Muscle layer of duodenum (tissue), 2 donors: ENCODE results near the gene PHF23.

Experiments
- H3K27ac ChIP-seq: one replicate; pipeline ENCODE4 v1.7.0; 2013; ENCODE audit warnings: mild to moderate bottlenecking, low read length
- H3K27me3 ChIP-seq: one replicate; pipeline ENCODE4 v1.7.0; 2013; ENCODE audit warnings: low read depth, mild to moderate bottlenecking, control low read depth, low read length
- H3K36me3 ChIP-seq, 2 donors: one replicate each; pipeline ENCODE4 v1.7.0; 2013; ENCODE audit warnings: low read length in 2 of 2, control low read depth in 1 of 2, mild to moderate bottlenecking in 1 of 2; ENCODE audit not compliant: insufficient read depth in 2 of 2, control insufficient read depth in 1 of 2
- H3K4me1 ChIP-seq, 2 donors: one replicate each; pipeline ENCODE4 v1.7.0; 2013; ENCODE audit warnings: low read length in 2 of 2, mild to moderate bottlenecking in 2 of 2, control low read depth in 1 of 2, moderate library complexity in 1 of 2; ENCODE audit not compliant: insufficient read depth in 2 of 2, control insufficient read depth in 1 of 2
- H3K4me3 ChIP-seq, 2 donors: one replicate each; pipeline ENCODE4 v1.7.0; 2013; ENCODE audit warnings: low read length in 2 of 2, low read depth in 1 of 2, mild to moderate bottlenecking in 1 of 2
- H3K9me3 ChIP-seq, 2 donors: one replicate each; pipeline ENCODE4 v1.7.0; 2013; ENCODE audit warnings: low read length in 2 of 2, control low read depth in 1 of 2, mild to moderate bottlenecking in 1 of 2; ENCODE audit not compliant: control insufficient read depth in 1 of 2
- donor health status: healthy.

PHF23 gene

DNA sequence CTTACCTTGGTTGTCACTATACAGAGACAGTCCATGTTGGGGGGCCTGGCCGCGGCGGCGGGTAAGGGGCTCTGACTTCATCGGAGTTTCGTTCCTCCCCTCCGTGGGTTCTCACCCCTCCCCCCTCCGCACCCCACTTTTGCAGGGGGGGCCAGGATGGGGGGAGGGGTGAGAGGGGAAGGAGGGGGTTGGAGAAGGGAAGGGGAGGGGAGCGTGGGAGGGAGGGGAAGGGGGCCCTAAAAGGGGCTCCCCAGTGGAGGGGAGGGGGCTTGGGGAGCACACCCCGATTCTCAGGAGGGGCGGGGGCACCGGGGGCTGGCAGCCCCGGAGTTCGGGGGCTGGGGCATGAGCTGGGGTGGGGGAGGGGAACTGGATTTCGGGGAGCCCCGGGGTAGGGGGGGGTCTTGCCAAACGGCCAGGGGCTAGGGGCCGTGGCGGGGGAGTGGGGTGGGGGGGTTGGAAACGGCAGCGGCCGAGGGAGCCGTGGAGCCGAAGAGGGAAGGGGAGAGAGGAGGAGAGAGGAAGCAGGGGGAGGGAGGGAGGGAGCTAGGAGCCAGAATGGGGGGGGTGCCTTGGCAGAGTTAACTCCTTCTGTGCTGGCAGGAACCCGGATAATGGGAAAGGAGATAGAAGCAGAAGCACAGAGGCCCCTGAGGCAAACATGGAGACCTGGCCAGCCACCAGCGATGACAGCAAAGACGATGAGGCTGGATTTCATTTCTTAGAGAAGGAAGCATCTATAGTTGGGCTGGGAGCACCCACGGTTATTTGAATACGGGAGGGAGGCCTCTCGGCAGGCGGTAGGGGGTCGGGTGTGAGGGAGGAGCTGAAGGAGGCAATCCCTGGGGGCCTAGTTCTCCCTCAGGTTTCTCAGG, 21.9 kb downstream of the PHF23 start:
- Histone ChIP-seq H3K4me3 (peak overlapping the region; percentile 63 to 70), H3K9me3 (no peaks in the 10 kb centered on the region), H3K27me3 (no peaks in the 10 kb centered on the region), H3K4me1 (peaks cover 29 to 59% of the 10 kb centered on the region in 2 donors), H3K36me3 (peaks cover 0 to under 1% of the 10 kb centered on the region in 2 donors), H3K27ac (peak overlapping the region; percentile 60)

DNA sequence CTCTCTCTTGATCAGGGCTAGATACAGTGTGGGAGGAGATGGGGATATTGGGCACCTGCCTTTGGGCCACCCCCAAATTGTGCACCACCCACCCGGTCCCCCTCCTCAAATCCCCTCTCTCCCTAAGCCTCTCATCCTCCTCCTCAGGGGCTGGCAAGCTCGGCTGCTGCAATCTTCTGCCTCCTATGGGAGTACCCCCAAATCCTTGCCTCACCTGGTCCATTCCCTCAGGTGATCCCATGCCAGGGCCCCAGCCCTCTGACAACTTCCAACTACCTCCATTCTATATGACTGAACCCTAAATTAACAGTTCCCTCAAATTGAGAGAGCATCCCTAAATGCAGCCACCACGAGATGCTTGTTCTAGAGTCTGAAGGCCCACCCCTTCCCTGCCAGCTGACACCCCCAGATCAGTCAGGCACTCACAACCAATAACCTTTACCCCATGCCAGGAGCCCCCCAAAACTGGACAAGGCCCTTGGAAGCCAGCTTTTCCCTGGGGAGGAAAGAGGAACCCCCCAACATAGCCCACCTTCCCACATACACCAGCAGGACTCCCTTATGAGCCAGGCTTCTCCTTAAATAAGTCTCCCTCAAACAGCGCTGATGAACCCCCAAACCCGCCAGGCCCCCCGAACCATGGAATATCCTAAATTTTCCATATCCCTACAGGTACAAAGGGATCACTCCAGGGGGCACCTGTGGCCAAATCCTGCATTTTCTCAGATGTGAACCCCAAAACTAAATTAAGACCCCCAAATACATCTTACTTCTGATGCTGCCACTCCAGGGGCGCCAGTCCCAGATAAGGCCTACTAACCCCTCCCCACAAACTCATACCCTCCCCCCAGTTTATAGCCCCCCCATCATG, 22.8 kb downstream of the PHF23 start:
- Histone ChIP-seq H3K4me3 (peak overlapping the region; percentile 61 to 70), H3K4me1 (peaks cover 28 to 55% of the 10 kb centered on the region in 2 donors), H3K36me3 (no peaks in the 10 kb centered on the region), H3K9me3 (no peaks in the 10 kb centered on the region), H3K27ac (peak overlapping the region; percentile 56), H3K27me3 (no peaks in the 10 kb centered on the region)

DNA sequence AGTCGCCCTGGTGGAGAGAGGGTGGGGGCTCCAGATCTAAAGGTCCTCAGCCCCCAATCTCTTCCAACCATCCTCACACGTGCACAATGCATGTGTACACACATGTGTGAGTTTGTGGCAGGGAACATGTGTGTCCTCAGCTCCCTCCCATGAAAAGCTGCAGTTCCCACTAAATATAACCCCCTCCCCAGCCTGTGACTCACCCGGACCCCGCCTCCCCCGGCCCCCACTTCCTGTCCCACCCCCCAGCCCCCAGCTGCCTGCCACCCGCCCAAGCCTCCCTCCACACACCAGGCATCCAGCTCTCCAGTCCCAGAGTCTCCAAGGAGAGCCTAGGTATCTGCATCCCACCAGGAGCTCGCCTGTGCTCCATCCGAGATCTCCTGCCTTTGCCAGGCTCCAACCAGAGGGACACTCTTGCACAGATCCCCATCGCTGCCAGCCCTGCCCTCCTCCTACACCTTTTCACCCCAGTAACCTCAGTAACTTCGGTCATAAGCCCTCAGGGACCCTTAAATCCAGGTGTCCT, 23.5 kb downstream of the PHF23 start:
- Histone ChIP-seq H3K9me3 (no peaks in the 10 kb centered on the region), H3K27ac (peak overlapping the region; percentile 54), H3K4me3 (peak overlapping the region; percentile 61 to 77), H3K27me3 (no peaks in the 10 kb centered on the region), H3K4me1 (peaks cover 25 to 48% of the 10 kb centered on the region in 2 donors), H3K36me3 (no peaks in the 10 kb centered on the region)

- H3K27me3 ChIP-seq = no peaks in the 10 kb centered on the region
- peaks cover 25 to 48% of the 10 kb centered on the region in 2 donors for H3K4me1 ChIP-seq
- H3K4me3 ChIP-seq = peak overlapping the region; percentile 70 to 77
- no peaks in the 10 kb centered on the region for H3K36me3 ChIP-seq
- H3K27ac ChIP-seq = peak overlapping the region; percentile 56
- H3K9me3 ChIP-seq = no peaks in the 10 kb centered on the region
These were observed 24.1 kb downstream of the PHF23 start for GRCh38 chr17:7215136-7215638.

DNA sequence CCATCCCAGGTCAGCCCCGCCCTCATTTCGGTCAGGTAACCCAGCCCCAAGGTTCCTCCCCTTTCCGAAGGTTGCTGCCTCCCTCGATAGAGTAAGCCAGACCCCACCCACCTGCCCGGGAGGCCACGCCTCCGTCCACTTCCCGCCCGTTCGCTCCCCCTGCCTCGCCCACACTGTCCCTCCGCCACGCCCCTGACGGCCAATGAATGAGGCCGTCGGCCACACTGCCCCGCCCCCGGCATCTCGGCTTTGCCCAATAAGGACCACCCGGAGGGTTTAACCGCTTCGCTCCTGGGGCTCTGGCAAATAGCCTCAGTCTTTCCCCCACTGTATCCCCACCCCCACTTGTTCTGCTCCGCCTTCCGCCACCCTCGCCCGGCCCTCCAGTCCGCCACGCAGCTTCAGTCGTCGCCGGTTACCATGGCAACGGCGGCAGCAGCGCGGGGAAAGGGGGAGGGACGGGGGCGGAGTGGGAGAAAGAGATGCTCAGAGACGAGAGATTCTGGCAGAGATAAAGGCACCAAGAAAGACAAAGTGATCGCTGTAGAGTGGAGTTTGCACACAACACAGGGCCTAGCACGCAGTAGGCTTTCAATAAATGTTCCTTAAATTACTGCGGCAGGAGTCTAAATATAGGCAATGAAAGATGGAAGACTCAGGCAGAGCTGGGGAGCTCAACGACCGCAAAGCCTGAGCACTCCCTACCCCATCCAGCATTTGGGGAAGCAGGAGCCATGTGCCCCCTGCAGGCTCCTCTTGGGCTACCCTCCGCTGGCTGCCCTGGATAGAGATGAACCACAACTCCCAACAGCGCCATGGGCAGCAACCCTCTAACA, 24.7 kb downstream of the PHF23 start:
- peak overlapping the region; percentile 56 for H3K27ac ChIP-seq
- H3K4me3 ChIP-seq = peak overlapping the region; percentile 70 to 77
- no peaks in the 10 kb centered on the region for H3K9me3 ChIP-seq
- no peaks in the 10 kb centered on the region for H3K36me3 ChIP-seq
- no peaks in the 10 kb centered on the region for H3K27me3 ChIP-seq
- peaks cover 24 to 45% of the 10 kb centered on the region in 2 donors for H3K4me1 ChIP-seq

DNA sequence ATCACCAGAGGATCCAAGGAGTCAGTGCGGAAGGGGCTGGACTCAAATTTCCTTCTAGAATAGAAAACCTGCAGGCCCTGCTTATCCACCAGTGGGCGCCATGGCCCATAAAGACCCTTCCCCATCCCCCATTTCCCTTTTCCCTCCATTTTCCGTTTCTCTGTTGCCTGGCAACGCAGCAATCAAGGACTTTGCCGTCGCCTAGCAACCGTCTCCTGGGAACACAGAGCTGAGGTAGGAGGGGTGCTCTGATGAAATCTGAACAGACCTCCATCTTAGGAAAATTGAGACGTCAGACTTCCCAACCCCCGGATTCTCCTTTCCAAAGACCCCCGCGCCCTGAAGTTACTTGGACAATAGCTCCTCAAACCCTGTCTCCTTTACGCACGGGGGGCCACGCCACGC, 25.4 kb downstream of the PHF23 start:
- peaks cover 18 to 38% of the 10 kb centered on the region in 2 donors for H3K4me1 ChIP-seq
- peak overlapping the region; percentile 70 to 77 for H3K4me3 ChIP-seq
- H3K27ac ChIP-seq = peak overlapping the region; percentile 11
- no peaks in the 10 kb centered on the region for H3K27me3 ChIP-seq
- no peaks in the 10 kb centered on the region for H3K36me3 ChIP-seq
- no peaks in the 10 kb centered on the region for H3K9me3 ChIP-seq

GRCh38 chr17:7211491-7212273, 27.6 kb downstream of the PHF23 start:
- Histone ChIP-seq H3K9me3 (no peaks in the 10 kb centered on the region), H3K27me3 (no peaks in the 10 kb centered on the region), H3K4me1 (peaks cover 16 to 20% of the 10 kb centered on the region in 2 donors), H3K36me3 (no peaks in the 10 kb centered on the region), H3K27ac (no peak overlapping the region), H3K4me3 (no peak overlapping the region)

DNA sequence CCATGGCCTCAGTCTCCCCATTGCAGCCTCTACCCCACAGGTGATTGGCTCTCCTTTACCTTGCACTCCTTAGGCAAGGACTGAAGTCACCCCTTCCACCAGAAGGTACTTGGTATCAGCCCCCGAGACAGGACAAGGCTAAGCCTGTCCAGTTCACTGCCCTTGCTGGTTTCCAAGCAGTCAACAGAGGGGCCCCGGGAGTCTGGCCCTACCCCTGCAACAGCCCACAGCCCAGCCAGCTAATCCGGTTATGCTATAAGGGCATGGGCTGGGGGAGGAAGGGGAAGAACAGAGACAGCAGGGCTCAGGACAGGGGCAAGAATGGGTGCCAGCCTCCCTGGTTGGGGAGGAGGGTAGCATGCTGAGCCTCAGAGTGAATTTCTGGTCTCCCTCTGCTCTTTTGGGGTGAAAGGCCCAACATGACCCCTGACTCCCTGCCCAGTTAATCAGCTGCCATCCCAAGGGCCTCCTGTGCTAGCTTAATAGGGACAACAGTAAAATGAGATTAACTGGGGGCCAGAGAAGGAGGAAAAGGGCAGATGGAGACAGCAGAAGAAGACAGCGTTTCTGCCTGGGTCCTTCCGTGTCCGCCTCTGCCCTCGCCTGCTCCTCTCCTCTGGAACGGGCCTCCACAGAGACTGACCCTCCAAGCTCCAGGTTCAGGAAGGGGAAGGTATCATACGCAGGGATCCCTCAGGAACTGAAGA, 30.4 kb downstream of the PHF23 start:
- Histone ChIP-seq H3K9me3 (no peaks in the 10 kb centered on the region), H3K4me3 (no peak overlapping the region), H3K27me3 (no peaks in the 10 kb centered on the region), H3K36me3 (no peaks in the 10 kb centered on the region), H3K4me1 (peaks cover 3 to 4% of the 10 kb centered on the region in 2 donors), H3K27ac (no peak overlapping the region)

DNA sequence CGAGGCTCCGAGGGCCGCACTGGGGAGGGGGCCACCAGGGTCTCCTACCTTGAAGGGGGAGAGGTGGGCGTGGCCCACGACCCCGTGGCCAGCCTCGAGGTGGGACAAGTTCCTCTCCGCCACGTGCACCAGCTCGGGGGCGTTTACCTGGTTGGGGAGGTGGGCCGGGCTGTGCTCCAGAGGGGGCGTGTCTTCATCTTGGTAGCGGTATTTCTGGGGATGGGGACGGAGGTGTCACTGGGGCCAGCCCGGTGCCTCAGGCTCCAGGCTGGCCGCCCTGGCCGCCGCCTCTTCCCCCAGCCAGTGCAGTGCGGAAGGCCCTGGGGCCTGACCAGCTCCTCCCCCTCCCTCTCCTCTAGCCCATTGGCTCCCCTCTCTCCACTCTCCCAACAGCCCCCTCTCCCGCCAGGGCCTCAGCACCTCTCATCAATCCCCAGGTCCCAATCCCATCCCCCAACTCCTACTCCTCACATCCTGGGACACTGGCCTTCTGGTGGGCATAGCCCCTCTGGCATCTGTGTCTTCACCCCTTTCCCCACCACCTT, 31.2 kb downstream of the PHF23 start:
- H3K4me1 ChIP-seq = peaks cover 0 to 4% of the 10 kb centered on the region in 2 donors

More for the DNA sequence above, 31.2 kb downstream of the PHF23 start:
- Histone ChIP-seq H3K36me3 (peaks cover 7% of the 10 kb centered on the region in 2 donors), H3K27me3 (no peaks in the 10 kb centered on the region), H3K27ac (no peak overlapping the region), H3K4me3 (no peak overlapping the region), H3K9me3 (no peaks in the 10 kb centered on the region)
